HCT116 (cell line): ENCODE measurements around the gene CCDC102B.

Experiments used
- CEBPB ChIP-seq: IDR thresholded peaks from 2 replicates; pipeline ENCODE4 v1.6.1; 2012; ENCODE audit warnings: low read depth
- CTCF ChIP-seq, 3 experiments: fragments of 200-600 bp in 1 of 3; sonication (generic) in 1 of 3; IDR thresholded peaks in 2 of 3; conservative IDR thresholded peaks in 1 of 3; 2 replicates each; pipeline ENCODE4 v1.5.1; 2012 to 2017; ENCODE audit warnings: low read depth in 2 of 3, low read length in 2 of 3, antibody characterized with exemption in 1 of 3, borderline replicate concordance in 1 of 3, control low read depth in 1 of 3, mild to moderate bottlenecking in 1 of 3, mixed read lengths in 1 of 3, mixed run types in 1 of 3, moderate library complexity in 1 of 3; ENCODE audit not compliant: insufficient read depth in 1 of 3
- ELF1 ChIP-seq: IDR thresholded peaks from 2 replicates; pipeline ENCODE4 v1.6.1; 2012; ENCODE audit warnings: low read depth, borderline replicate concordance
- EZH2 ChIP-seq: fragments of 200-600 bp; sonication (generic); IDR thresholded peaks from 2 replicates; pipeline ENCODE4 v1.6.1; 2017; ENCODE audit warnings: antibody characterized with exemption, mixed run types
- EZH2phosphoT487 ChIP-seq: fragments of 200-600 bp; IDR thresholded peaks from 2 replicates; pipeline ENCODE4 v1.6.1; 2018; ENCODE audit warnings: antibody characterized with exemption, borderline replicate concordance
- JUND ChIP-seq: IDR thresholded peaks from 2 replicates; pipeline ENCODE4 v1.6.1; 2012
- MAX ChIP-seq: IDR thresholded peaks from 2 replicates; pipeline ENCODE4 v1.6.1; 2012
- POLR2A ChIP-seq: IDR thresholded peaks from 2 replicates; pipeline ENCODE4 v1.7.0; 2011; ENCODE audit warnings: borderline replicate concordance; ENCODE audit not compliant: insufficient read depth, insufficient read length; ENCODE audit errors: extremely low read depth
- POLR2AphosphoS5 ChIP-seq: IDR thresholded peaks from 2 replicates; pipeline ENCODE4 v1.6.1; 2011; ENCODE audit warnings: mild to moderate bottlenecking, low read depth, low read length, moderate library complexity
- SIN3A ChIP-seq: IDR thresholded peaks from 2 replicates; pipeline ENCODE4 v1.6.1; 2012; ENCODE audit warnings: low read depth
- TCF7L2 ChIP-seq: IDR thresholded peaks from 2 replicates; pipeline ENCODE4 v1.7.0; 2011; ENCODE audit warnings: borderline replicate concordance, inconsistent platforms; ENCODE audit not compliant: insufficient read depth, insufficient read length; ENCODE audit errors: extremely low read depth
- YY1 ChIP-seq: IDR thresholded peaks from 2 replicates; pipeline ENCODE4 v1.6.1; 2011; ENCODE audit warnings: low read length, low read depth, moderate library complexity, mild to moderate bottlenecking; ENCODE audit not compliant: insufficient replicate concordance; ENCODE audit errors: extremely low read depth
- ZFX ChIP-seq: fragments of 450-650 bp; IDR thresholded peaks from 2 replicates; pipeline ENCODE4 v1.6.1; 2017
- TF ChIP-seq, protein P1 (sequence below): IDR thresholded peaks from 2 replicates; pipeline ENCODE4 v1.6.1; 2012; ENCODE audit warnings: low read depth

- TF ChIP-seq CTCF (IDR thresholded peaks at IDR 0.05 in 2 of 3, conservative IDR thresholded peaks at IDR 0.05 in 1 of 3; ENCODE audit: borderline replicate concordance in 1 of 3, insufficient read depth in 1 of 3, low read depth in 2 of 3, low read length in 2 of 3) (no peak), TCF7L2 (no peak), EZH2phosphoT487 (no peak), POLR2A (no peak), JUND (no peak), POLR2AphosphoS5 (no peak), MAX (no peak), YY1 (no peak), CEBPB (no peak), ELF1 (no peak), EZH2 (no peak), ZFX (no peak), SIN3A (no peak)
- TF ChIP-seq, protein P1, sequence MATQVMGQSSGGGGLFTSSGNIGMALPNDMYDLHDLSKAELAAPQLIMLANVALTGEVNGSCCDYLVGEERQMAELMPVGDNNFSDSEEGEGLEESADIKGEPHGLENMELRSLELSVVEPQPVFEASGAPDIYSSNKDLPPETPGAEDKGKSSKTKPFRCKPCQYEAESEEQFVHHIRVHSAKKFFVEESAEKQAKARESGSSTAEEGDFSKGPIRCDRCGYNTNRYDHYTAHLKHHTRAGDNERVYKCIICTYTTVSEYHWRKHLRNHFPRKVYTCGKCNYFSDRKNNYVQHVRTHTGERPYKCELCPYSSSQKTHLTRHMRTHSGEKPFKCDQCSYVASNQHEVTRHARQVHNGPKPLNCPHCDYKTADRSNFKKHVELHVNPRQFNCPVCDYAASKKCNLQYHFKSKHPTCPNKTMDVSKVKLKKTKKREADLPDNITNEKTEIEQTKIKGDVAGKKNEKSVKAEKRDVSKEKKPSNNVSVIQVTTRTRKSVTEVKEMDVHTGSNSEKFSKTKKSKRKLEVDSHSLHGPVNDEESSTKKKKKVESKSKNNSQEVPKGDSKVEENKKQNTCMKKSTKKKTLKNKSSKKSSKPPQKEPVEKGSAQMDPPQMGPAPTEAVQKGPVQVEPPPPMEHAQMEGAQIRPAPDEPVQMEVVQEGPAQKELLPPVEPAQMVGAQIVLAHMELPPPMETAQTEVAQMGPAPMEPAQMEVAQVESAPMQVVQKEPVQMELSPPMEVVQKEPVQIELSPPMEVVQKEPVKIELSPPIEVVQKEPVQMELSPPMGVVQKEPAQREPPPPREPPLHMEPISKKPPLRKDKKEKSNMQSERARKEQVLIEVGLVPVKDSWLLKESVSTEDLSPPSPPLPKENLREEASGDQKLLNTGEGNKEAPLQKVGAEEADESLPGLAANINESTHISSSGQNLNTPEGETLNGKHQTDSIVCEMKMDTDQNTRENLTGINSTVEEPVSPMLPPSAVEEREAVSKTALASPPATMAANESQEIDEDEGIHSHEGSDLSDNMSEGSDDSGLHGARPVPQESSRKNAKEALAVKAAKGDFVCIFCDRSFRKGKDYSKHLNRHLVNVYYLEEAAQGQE = no peak
These were observed 2.2 kb downstream of the CCDC102B start for GRCh38 chr18:68800075-68800474.
